MCF 10A (cell line): ENCODE data around the gene CMTM8. TPM values are rescaled to one million over a fixed set of nuclear protein-coding genes. Genes with fewer than 3 reads are reported as not detected.

Source experiments
- BruUV-seq: library from RNA; stranded (reverse); fragments of 400-500 nt; replicated peaks from 2 replicates; lab custom pipeline; 2021; lab: Mats Ljungman, UMichigan
- CTCF ChIA-PET: fragments of 300-600 bp; sonication (Branson Sonifier 250); formaldehyde crosslinking; extraction: SDS; loops from one replicate; lab custom pipeline; 2021; ENCODE audit warnings: antibody characterized with exemption, inconsistent platforms; lab: Yijun Ruan, JAX
- POLR2A ChIA-PET: fragments of 300-600, 350-650 bp; sonication (Branson Sonifier 250); formaldehyde crosslinking; extraction: SDS; loops from one replicate; lab custom pipeline; 2020; ENCODE audit warnings: antibody characterized with exemption, inconsistent platforms; lab: Yijun Ruan, JAX
- DNase-seq: peaks from one replicate; pipeline ENCODE4 v3.0.0-alpha.2; 2018; ENCODE audit not compliant: unreplicated experiment
- H3K27ac Mint-ChIP-seq: one replicate; pipeline ENCODE4 v1.8.0; 2022; ENCODE audit warnings: mild to moderate bottlenecking, low read depth, mixed read lengths; ENCODE audit not compliant: unreplicated experiment
- H3K27me3 Mint-ChIP-seq: one replicate; pipeline ENCODE4 v1.8.0; 2022; ENCODE audit warnings: mixed read lengths; ENCODE audit not compliant: insufficient read depth, unreplicated experiment
- H3K36me3 Mint-ChIP-seq: one replicate; pipeline ENCODE4 v1.8.0; 2022; ENCODE audit warnings: mild to moderate bottlenecking, moderate library complexity, mixed read lengths; ENCODE audit not compliant: insufficient read depth, unreplicated experiment
- H3K4me1 Mint-ChIP-seq: one replicate; pipeline ENCODE4 v1.8.0; 2022; ENCODE audit warnings: mixed read lengths; ENCODE audit not compliant: insufficient read depth, unreplicated experiment
- H3K4me3 Mint-ChIP-seq: one replicate; pipeline ENCODE4 v1.8.0; 2022; ENCODE audit warnings: mild to moderate bottlenecking, moderate library complexity, mixed read lengths; ENCODE audit not compliant: unreplicated experiment
- H3K9me3 Mint-ChIP-seq: one replicate; pipeline ENCODE4 v1.8.0; 2022; ENCODE audit warnings: mixed read lengths; ENCODE audit not compliant: unreplicated experiment
- CTCF ChIP-seq: fragments of 200-600 bp; IDR thresholded peaks from one replicate; pipeline ENCODE4 v1.8.0; 2022; ENCODE audit warnings: antibody characterized with exemption, mild to moderate bottlenecking; ENCODE audit not compliant: unreplicated experiment
- intact Hi-C: fragments of 100-400 bp; cut with micrococcal nuclease; formaldehyde crosslinking; loops from 2 replicates; pipeline ENCODE4 v1.14.1; 2022
- total RNA-seq: library from RNA; stranded (reverse); gene quantifications from 2 replicates; pipeline ENCODE4 v1.2.3, GENCODE V29; 2022

Gene CMTM8
- total RNA-seq, 1 experiment from 2014 or later = 3.8 TPM

DNA sequence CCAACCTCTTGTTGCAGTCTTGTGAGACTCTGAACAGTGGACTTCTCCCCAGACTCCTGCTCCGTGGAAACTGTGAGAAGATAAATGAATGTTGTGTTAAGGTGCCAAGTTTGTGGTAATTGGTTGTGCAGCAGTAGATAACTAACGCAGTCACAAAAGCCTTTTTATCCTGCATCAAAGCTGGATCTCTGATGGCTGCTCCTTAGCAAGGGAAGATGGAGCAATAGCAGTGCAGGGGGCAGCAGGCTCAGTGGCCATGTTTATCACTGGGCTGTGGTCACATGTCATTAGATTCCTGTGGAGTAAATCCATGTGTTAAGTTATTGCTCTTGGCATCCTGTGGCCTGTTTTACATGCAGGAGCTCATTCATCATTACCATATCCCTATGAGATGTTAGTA lies 166.7 kb downstream of the CMTM8 start:
- Mint-ChIP-seq H3K27me3 (no peaks in the 10 kb centered on the region), H3K9me3 (no peaks in the 10 kb centered on the region), H3K4me1 (peaks cover 19% of the 10 kb centered on the region), H3K4me3 (no peak overlapping the region), H3K36me3 (no peaks in the 10 kb centered on the region), H3K27ac (no peak overlapping the region)
- ChIA-PET CTCF (interaction anchor here (0.6 to 3.2 kb wide), 4 partner anchors 8 to 263 kb away, joined by 3 to 17 read pairs (median 6); no protein-coding TSS in a partner anchor), POLR2A (interaction anchor here (2.9 kb wide), 1 partner anchor 16 kb away, joined by 23 read pairs; no protein-coding TSS in a partner anchor)
- no TSS peak for BruUV-seq
- TF ChIP-seq CTCF = no peak
- no peak for DNase-seq
- intact Hi-C loops = no loop called here

- no peak for TF ChIP-seq CTCF
- POLR2A ChIA-PET = interaction anchor here (1.0 to 2.9 kb wide), 4 partner anchors 15 to 278 kb away, joined by 3 to 23 read pairs (median 6); no protein-coding TSS in a partner anchor
- Mint-ChIP-seq H3K9me3 (no peaks in the 10 kb centered on the region), H3K4me1 (peaks cover 25% of the 10 kb centered on the region), H3K27me3 (no peaks in the 10 kb centered on the region), H3K27ac (no peak overlapping the region), H3K4me3 (no peak overlapping the region), H3K36me3 (no peaks in the 10 kb centered on the region)
- no peak for DNase-seq
- no TSS peak for BruUV-seq
- CTCF ChIA-PET = interaction anchor here (0.6 to 2.3 kb wide), 6 partner anchors 9 to 109 kb away, joined by 3 to 12 read pairs (median 5); no protein-coding TSS in a partner anchor
- intact Hi-C loops = loop anchor here (2.0 kb wide), 1 partner anchor 63 kb away; no protein-coding TSS in a partner anchor
Measured at GRCh38 chr3:32405711-32406323, 167.3 kb downstream of the CMTM8 start.

- Mint-ChIP-seq H3K36me3 (no peaks in the 10 kb centered on the region), H3K4me1 (peaks cover 25% of the 10 kb centered on the region), H3K27ac (peak overlapping the region; percentile 95), H3K4me3 (no peak overlapping the region), H3K9me3 (no peaks in the 10 kb centered on the region), H3K27me3 (no peaks in the 10 kb centered on the region)
- intact Hi-C loops = loop anchor here (2.0 kb wide), 1 partner anchor 62 kb away; no protein-coding TSS in a partner anchor
- peak; percentile 77 for DNase-seq
- no peak for TF ChIP-seq CTCF
- CTCF ChIA-PET = interaction anchor here (0.6 to 2.3 kb wide), 8 partner anchors 10 to 1756 kb away, joined by 3 to 12 read pairs (median 4); no protein-coding TSS in a partner anchor
- BruUV-seq = TSS peak; percentile 28
- POLR2A ChIA-PET = interaction anchor here (0.7 to 2.9 kb wide), 10 partner anchors 14 to 277 kb away, joined by 3 to 23 read pairs (median 4); partner anchors contain the start of genes CMTM6 and CMTM7
Measured at GRCh38 chr3:32406486-32407408, 168.3 kb downstream of the CMTM8 start.
